Fibroblast of peridontal ligament (primary cell): ENCODE results near the gene SPATA31A6.
"Not testable (repeated sequence)": the region's sequence is repeated elsewhere in the genome, so short reads cannot be mapped to it uniquely, and the experiment has no call there.

ENCODE experiments used
- DNase-seq: peaks from one replicate; pipeline ENCODE4 v3.0.0-alpha.2; 2010; ENCODE audit errors: extremely low read depth

The SPATA31A6 gene

DNA sequence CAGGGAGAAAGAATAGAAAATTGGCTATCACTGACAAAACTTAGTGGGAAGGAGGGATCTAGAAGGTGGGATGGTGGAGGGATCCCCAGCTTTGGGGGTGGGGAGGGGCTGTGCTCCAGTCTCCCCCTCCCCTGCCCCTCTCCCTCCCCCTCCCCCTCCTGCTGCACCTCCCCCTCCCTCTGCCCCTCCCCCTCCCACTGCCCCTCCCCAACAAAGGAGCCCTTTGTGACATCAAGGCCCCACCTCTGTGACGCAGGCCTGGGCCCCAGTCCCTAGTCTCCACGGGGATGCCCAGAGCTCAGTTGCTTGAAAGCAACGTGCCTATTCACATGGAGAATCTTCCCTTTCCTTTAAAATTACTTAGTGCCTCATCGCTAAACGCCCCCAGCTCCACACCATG lies at the start of gene SPATA31A6:
Gene SPATA31A6 (plus strand): TSS at position 301 of the 400 bp plus-strand sequence. CDS start 29 bp downstream, at position 330.
- not testable (repeated sequence) for DNase-seq

DNA sequence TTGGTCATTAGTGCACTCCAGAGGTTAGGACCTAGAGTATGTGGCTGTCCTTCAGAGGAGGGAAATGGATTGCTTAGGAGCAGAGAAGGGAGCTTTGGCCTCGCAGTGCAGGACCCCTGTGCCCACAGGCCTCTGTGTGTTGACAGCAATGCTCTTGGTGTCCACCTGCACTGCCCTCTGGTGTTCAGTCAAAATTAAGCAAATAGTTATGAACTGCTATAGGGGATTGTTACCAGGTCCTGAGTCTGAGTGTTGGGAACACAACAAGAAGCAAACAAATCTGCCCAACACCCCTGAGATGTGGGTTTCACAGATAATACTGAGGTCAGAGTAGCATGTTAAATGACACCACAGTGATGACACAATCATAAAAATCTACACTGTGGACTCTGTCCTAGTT lies 23.2 kb upstream of the SPATA31A6 start:
- DNase-seq: not testable (repeated sequence)

DNA sequence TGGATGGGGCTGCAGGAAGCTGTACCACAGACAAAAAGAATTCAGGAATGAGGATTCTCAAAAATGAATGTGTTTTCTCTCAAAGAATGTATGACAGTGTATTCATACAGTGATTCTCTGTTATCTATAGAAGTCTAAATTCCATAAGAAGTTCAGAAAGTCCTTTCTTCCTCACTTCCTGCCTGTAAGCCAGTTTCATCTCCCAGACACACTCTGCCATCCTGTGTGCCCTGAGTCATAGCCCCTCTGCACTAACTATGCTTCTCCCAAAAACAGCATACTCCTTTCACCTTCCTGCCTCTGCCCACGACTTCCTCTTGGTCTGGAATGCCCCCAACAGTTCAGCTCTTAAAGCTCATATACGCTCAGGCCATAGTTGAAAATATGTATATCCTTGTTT lies 36.4 kb downstream of the SPATA31A6 start:
- DNase-seq: not testable (repeated sequence)

DNA sequence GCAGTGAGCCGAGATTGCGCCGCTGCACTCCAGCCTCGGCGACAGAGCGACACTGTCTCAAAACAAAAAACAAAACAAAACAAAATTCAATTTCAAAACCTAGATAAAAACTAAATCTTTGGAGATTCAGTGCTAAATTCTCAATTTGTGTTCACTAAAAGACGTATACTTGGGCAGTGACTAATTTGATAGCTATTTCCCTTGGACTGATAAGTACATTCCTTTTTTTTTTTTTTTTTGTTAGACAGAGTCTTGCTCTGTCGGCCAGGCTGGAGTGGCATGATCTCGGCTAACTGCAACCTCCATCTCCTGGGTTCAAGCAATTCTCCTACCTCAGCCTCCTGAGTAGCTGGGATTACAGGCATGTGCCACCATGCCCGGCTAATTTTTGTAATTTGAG lies 39.8 kb downstream of the SPATA31A6 start:
- not testable (repeated sequence) for DNase-seq

GRCh38 chr9:42233031-42233430 lies 49.6 kb downstream of the SPATA31A6 start:
- not testable (repeated sequence) for DNase-seq

DNA sequence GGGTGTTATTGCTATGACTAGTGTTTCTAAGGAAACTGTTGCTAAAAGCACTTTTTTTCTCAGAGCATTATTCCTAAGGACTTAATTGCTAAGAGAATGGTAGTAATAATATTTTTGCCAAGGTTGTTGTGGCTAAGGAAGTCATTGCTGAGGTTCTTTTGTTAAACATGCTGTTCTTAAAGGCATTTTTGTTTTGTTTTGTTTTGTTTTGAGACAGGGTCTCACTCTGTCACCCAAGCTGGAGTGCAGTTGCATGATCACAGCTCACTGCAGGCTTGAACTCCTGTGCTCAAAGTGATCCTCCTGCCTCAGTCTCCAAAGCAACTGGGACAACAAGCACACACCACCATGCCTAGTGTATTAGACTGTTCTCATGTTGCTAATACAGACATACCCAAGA lies 51.2 kb downstream of the SPATA31A6 start:
- not testable (repeated sequence) for DNase-seq

GRCh38 chr9:42235352-42235991 lies 52.0 kb downstream of the SPATA31A6 start:
- not testable (repeated sequence) for DNase-seq

DNA sequence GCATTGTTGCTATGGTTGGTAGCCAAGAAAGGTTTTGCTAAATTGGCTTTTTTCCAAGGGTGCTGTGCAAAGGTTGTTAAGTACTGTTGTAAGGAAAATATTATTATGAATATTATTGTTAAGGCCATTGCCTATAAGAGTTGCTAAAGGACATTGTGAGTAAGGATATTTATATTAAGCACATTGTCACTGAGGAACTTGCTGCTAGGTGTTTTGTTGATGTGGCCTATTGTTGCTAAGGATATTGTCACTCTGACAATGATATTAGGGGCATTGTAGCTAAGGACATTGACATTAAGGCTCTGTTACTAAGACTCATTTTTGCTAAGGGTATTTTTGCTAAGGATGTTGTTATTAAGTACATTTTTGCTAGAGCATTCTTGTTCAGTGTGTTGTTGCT lies 52.6 kb downstream of the SPATA31A6 start:
- DNase-seq: not testable (repeated sequence)

DNA sequence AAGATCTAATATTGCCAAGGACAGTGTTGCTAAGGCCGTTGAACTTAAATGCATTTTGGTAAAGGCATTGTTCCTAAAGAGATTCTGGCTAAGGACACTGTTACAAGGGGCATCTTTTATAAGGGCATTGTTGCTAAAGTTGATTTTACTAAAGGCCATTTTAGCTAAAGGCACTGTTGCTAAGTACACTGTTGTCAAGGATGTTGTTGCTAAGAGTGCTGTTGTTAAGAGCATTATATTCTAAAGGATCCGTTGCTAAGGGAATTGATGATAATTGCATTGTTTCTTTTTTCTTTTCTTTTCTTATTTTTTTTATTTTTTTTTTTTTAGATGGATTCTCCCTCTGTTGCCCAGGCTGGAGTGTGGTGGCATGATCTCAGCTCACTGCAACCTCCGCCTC lies 53.9 kb downstream of the SPATA31A6 start:
- not testable (repeated sequence) for DNase-seq

- DNase-seq: not testable (repeated sequence)
These were observed 55.4 kb downstream of the SPATA31A6 start for GRCh38 chr9:42238862-42239261.
